ENCODE measurements around the gene WSCD2. TPM values are rescaled to one million over a fixed set of nuclear protein-coding genes. Genes with fewer than 3 reads are reported as not detected.

Gene WSCD2
- total RNA-seq, 2 experiments from 2014 or later = not detected

Other genes with a start within 250 kb of the WSCD2 start
- 1 to 10 TPM in 1 of 2 experiments, under 1 TPM in 1; 0.82 to 1.0 TPM for gene CMKLR1, start 210.0 kb downstream of the WSCD2 start, total RNA-seq